Transverse colon (tissue), 4 donors: ENCODE data around the gene NABP2.

Experiments
- EP300 ChIP-seq: sonication (generic); formaldehyde crosslinking; IDR thresholded peaks from one replicate; pipeline ENCODE4 v1.6.1; 2017; ENCODE audit warnings: antibody characterized with exemption, low read depth
- POLR2A ChIP-seq: fragments of 450-650 bp; IDR thresholded peaks from one replicate; pipeline ENCODE4 v1.6.1; 2016; ENCODE audit warnings: antibody characterized with exemption, mild to moderate bottlenecking, moderate library complexity
- POLR2AphosphoS5 ChIP-seq, 3 donors: sonication (generic); formaldehyde crosslinking; IDR thresholded peaks; one replicate each; pipeline ENCODE4 v1.6.1; 2016; ENCODE audit warnings: antibody characterized with exemption in 3 of 3
- TF ChIP-seq, protein P1 (sequence below), 5 experiments: fragments of 200-600 bp in 3 of 5; fragments of 450-650 bp in 2 of 5; sonication (generic) in 3 of 5; IDR thresholded peaks; 1 replicate in 2 of 5; 2 replicates in 3 of 5; pipeline ENCODE4 v1.5.1; 2016 to 2017; ENCODE audit warnings: antibody characterized with exemption in 5 of 5, inconsistent platforms in 3 of 5, mild to moderate bottlenecking in 2 of 5, moderate library complexity in 1 of 5

- TF ChIP-seq, protein P1, sequence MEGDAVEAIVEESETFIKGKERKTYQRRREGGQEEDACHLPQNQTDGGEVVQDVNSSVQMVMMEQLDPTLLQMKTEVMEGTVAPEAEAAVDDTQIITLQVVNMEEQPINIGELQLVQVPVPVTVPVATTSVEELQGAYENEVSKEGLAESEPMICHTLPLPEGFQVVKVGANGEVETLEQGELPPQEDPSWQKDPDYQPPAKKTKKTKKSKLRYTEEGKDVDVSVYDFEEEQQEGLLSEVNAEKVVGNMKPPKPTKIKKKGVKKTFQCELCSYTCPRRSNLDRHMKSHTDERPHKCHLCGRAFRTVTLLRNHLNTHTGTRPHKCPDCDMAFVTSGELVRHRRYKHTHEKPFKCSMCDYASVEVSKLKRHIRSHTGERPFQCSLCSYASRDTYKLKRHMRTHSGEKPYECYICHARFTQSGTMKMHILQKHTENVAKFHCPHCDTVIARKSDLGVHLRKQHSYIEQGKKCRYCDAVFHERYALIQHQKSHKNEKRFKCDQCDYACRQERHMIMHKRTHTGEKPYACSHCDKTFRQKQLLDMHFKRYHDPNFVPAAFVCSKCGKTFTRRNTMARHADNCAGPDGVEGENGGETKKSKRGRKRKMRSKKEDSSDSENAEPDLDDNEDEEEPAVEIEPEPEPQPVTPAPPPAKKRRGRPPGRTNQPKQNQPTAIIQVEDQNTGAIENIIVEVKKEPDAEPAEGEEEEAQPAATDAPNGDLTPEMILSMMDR (IDR thresholded peaks at IDR 0.05), result peak; percentile 56 to 74 (median 65)
- TF ChIP-seq POLR2A (no peak), POLR2AphosphoS5 (IDR thresholded peaks at IDR 0.05) (no peak), EP300 (no peak)
These were observed 17.5 kb upstream of the NABP2 start for GRCh38 chr12:56206452-56207166.
